Measurements from ENCODE around the gene FAM47B. TPM values are rescaled to one million over a fixed set of nuclear protein-coding genes. Genes with fewer than 3 reads are reported as not detected.

The FAM47B gene
- total RNA-seq, 1 donor from 2014 or later = not detected

GRCh38 chrX:34915463-34916225 lies 27.0 kb upstream of the FAM47B start:
- Histone ChIP-seq H3K27ac (no peak overlapping the region), H3K27me3 (no peaks in the 10 kb centered on the region), H3K36me3 (no peaks in the 10 kb centered on the region), H3K9me3 (no peaks in the 10 kb centered on the region), H3K4me3 (no peak overlapping the region), H3K4me1 (no peaks in the 10 kb centered on the region)
- DNase-seq (ENCODE audit: low spot score in 2 of 2) = no peak
- intact Hi-C loops (cut with DNase I) = no loop called here
- no peak for TF ChIP-seq CTCF (IDR thresholded peaks at IDR 0.05)

GRCh38 chrX:34917146-34917545 lies 25.4 kb upstream of the FAM47B start:
- no peak for DNase-seq (ENCODE audit: low spot score in 2 of 2)
- Histone ChIP-seq H3K4me3 (no peak overlapping the region), H3K27ac (no peak overlapping the region), H3K9me3 (no peaks in the 10 kb centered on the region), H3K36me3 (no peaks in the 10 kb centered on the region), H3K4me1 (no peaks in the 10 kb centered on the region), H3K27me3 (no peaks in the 10 kb centered on the region)
- intact Hi-C loops (cut with DNase I) = no loop called here
- no peak for TF ChIP-seq CTCF (IDR thresholded peaks at IDR 0.05)

GRCh38 chrX:34918091-34918736 lies 24.4 kb upstream of the FAM47B start:
- Histone ChIP-seq H3K27me3 (no peaks in the 10 kb centered on the region), H3K36me3 (no peaks in the 10 kb centered on the region), H3K9me3 (no peaks in the 10 kb centered on the region), H3K27ac (peak overlapping the region in 1 of 2 donors; percentile 18), H3K4me1 (no peaks in the 10 kb centered on the region), H3K4me3 (no peak overlapping the region)
- no peak for DNase-seq (ENCODE audit: low spot score in 2 of 2)
- no peak for TF ChIP-seq CTCF (IDR thresholded peaks at IDR 0.05)
- intact Hi-C loops (cut with DNase I) = no loop called here

GRCh38 chrX:34918856-34919255 lies 23.7 kb upstream of the FAM47B start:
- Histone ChIP-seq H3K4me1 (no peaks in the 10 kb centered on the region), H3K9me3 (no peaks in the 10 kb centered on the region), H3K27me3 (no peaks in the 10 kb centered on the region), H3K36me3 (no peaks in the 10 kb centered on the region), H3K27ac (peak overlapping the region in 1 of 2 donors; percentile 18), H3K4me3 (no peak overlapping the region)
- TF ChIP-seq CTCF (IDR thresholded peaks at IDR 0.05) = peak in 2 of 3 experiments; percentile 11 to 18
- intact Hi-C loops (cut with DNase I) = no loop called here
- no peak for DNase-seq (ENCODE audit: low spot score in 2 of 2)

GRCh38 chrX:34927866-34928265 lies 14.7 kb upstream of the FAM47B start:
- intact Hi-C loops (cut with DNase I) = no loop called here
- no peak for TF ChIP-seq CTCF (IDR thresholded peaks at IDR 0.05)
- no peaks in the 10 kb centered on the region for H3K9me3 ChIP-seq

More at GRCh38 chrX:34927866-34928265, 14.7 kb upstream of the FAM47B start:
- no peak for DNase-seq (ENCODE audit: low spot score in 2 of 2)
- no peak overlapping the region for H3K27ac ChIP-seq
- no peaks in the 10 kb centered on the region for H3K27me3 ChIP-seq
- H3K36me3 ChIP-seq = no peaks in the 10 kb centered on the region
- no peak overlapping the region for H3K4me3 ChIP-seq
- H3K4me1 ChIP-seq = no peaks in the 10 kb centered on the region
